Dermis microvascular lymphatic vessel endothelial cell (primary cell): Measurements from ENCODE around the gene GGT6. TPM values are rescaled to one million over a fixed set of nuclear protein-coding genes. Genes with fewer than 3 reads are reported as not detected.
"Not testable (repeated sequence)": the region's sequence is repeated elsewhere in the genome, so short reads cannot be mapped to it uniquely, and the experiment has no call there.

Experiments
- DNase-seq, 2 donors: peaks; one replicate each; pipeline versions ENCODE4 v3.0.0 to v3.0.0-alpha.2; 2010; ENCODE audit warnings: low read depth in 2 of 2
- total RNA-seq: library from RNA; depleted of rRNA; stranded (reverse); fragments of >200 nt; gene quantifications from 2 replicates; pipeline ENCODE4 v1.2.1, GENCODE V29; 2014

GGT6 gene
- not detected in 2 replicates for total RNA-seq

- no peak for DNase-seq
These were observed at the start of gene GGT6 for GRCh38 chr17:4560421-4560820. TSS of gene GGT6 (minus strand) at chr17:4560577. CDS start at chr17:4560521, 56 bp downstream.

GRCh38 chr17:4610162-4610561 is 49.8 kb upstream of the GGT6 start:
- DNase-seq: no peak

GRCh38 chr17:4609761-4610160 is 49.4 kb upstream of the GGT6 start:
- no peak for DNase-seq

- peak in 1 of 2 donors; percentile 19 for DNase-seq
These were observed 47.4 kb upstream of the GGT6 start for GRCh38 chr17:4607773-4608187.

- no peak for DNase-seq
These were observed 46.9 kb upstream of the GGT6 start for GRCh38 chr17:4607261-4607741.

- no peak for DNase-seq
These were observed 45.4 kb upstream of the GGT6 start for GRCh38 chr17:4605826-4606225.

GRCh38 chr17:4604736-4605135 is 44.4 kb upstream of the GGT6 start:
- not testable (repeated sequence) for DNase-seq

- no peak for DNase-seq
These were observed 43.8 kb upstream of the GGT6 start for GRCh38 chr17:4604111-4604644.

- no peak for DNase-seq
These were observed 41.7 kb upstream of the GGT6 start for GRCh38 chr17:4602041-4602440.

GRCh38 chr17:4601326-4601725 is 40.9 kb upstream of the GGT6 start:
- no peak for DNase-seq

GRCh38 chr17:4600563-4600962 is 40.2 kb upstream of the GGT6 start:
- no peak for DNase-seq

GRCh38 chr17:4599505-4600281 is 39.3 kb upstream of the GGT6 start:
- no peak for DNase-seq

GRCh38 chr17:4598776-4599504 is 38.6 kb upstream of the GGT6 start:
- no peak for DNase-seq

- DNase-seq: no peak
These were observed 37.6 kb upstream of the GGT6 start for GRCh38 chr17:4597975-4598374.

- no peak for DNase-seq
These were observed 36.4 kb upstream of the GGT6 start for GRCh38 chr17:4596636-4597380.

GRCh38 chr17:4595685-4596342 is 35.4 kb upstream of the GGT6 start:
- DNase-seq: not testable (repeated sequence)

- DNase-seq: peak in 1 of 2 donors; percentile 26
These were observed 34.7 kb upstream of the GGT6 start for GRCh38 chr17:4594931-4595684.

GRCh38 chr17:4594406-4594805 is 34.0 kb upstream of the GGT6 start:
- no peak for DNase-seq

- no peak for DNase-seq
These were observed 32.6 kb upstream of the GGT6 start for GRCh38 chr17:4593021-4593421.

GRCh38 chr17:4592240-4593005 is 32.0 kb upstream of the GGT6 start:
- no peak for DNase-seq
